KMS-11 (cell line): ENCODE measurements around the gene FRY.

ENCODE experiments used
- H2AFZ ChIP-seq: fragments of 200-600 bp; sonication (generic); 2 replicates; pipeline ENCODE4 v1.6.1; 2016; ENCODE audit warnings: antibody characterized with exemption, mixed run types, low read depth
- H3K27ac ChIP-seq: fragments of 200-600 bp; sonication (generic); 2 replicates; pipeline ENCODE4 v1.6.1; 2016; ENCODE audit warnings: mild to moderate bottlenecking, mixed run types
- H3K27me3 ChIP-seq: fragments of 200-600 bp; sonication (generic); 2 replicates; pipeline ENCODE4 v1.6.1; 2017; ENCODE audit warnings: mild to moderate bottlenecking, low read depth, mixed run types, moderate library complexity; ENCODE audit not compliant: insufficient read depth
- H3K36me3 ChIP-seq: fragments of 200-600 bp; sonication (generic); 2 replicates; pipeline ENCODE4 v1.6.1; 2017; ENCODE audit warnings: mild to moderate bottlenecking, mixed run types; ENCODE audit not compliant: insufficient read depth
- H3K4me1 ChIP-seq: fragments of 200-600 bp; sonication (generic); 2 replicates; pipeline ENCODE4 v1.6.1; 2016; ENCODE audit warnings: mild to moderate bottlenecking, low read depth, mixed run types; ENCODE audit not compliant: poor library complexity, severe bottlenecking
- H3K4me2 ChIP-seq: fragments of 200-600 bp; sonication (generic); 2 replicates; pipeline ENCODE4 v1.7.0; 2016; ENCODE audit warnings: mild to moderate bottlenecking, mixed run types
- H3K4me3 ChIP-seq: fragments of 200-600 bp; sonication (generic); IDR thresholded peaks from 2 replicates; pipeline ENCODE4 v1.6.1; 2017; ENCODE audit warnings: low read depth, low read length, mixed read lengths; ENCODE audit not compliant: insufficient read depth
- H3K79me2 ChIP-seq: fragments of 200-600 bp; sonication (generic); 2 replicates; pipeline ENCODE4 v1.6.1; 2016; ENCODE audit warnings: low read depth, mixed run types; ENCODE audit not compliant: insufficient read depth
- H3K9ac ChIP-seq: fragments of 200-600 bp; sonication (generic); 2 replicates; pipeline ENCODE4 v1.6.1; 2016; ENCODE audit warnings: mild to moderate bottlenecking, mixed run types
- H4K20me1 ChIP-seq: fragments of 200-600 bp; sonication (generic); 2 replicates; pipeline ENCODE4 v1.6.1; 2016; ENCODE audit warnings: mild to moderate bottlenecking, mixed run types; ENCODE audit not compliant: insufficient read depth
- TF ChIP-seq, protein P1 (sequence below): fragments of 200-600 bp; sonication (generic); conservative IDR thresholded peaks from 2 replicates; pipeline ENCODE4 v1.6.1; 2017; ENCODE audit warnings: low read depth, mild to moderate bottlenecking, antibody characterized with exemption, low read length, moderate library complexity, mixed read lengths

FRY gene

GRCh38 chr13:32316028-32316339 lies 284.4 kb downstream of the FRY start:
- H3K27ac ChIP-seq, result peak overlapping the region; percentile 95
- no peaks in the 10 kb centered on the region; the same call in 1 of the 2 replicates for H3K79me2 ChIP-seq
- H3K4me3 ChIP-seq, result no peak overlapping the region
- peak overlapping the region; percentile 93 for H3K9ac ChIP-seq
- peak overlapping the region; percentile 85 for H3K4me2 ChIP-seq
- H2AFZ ChIP-seq, result peak overlapping the region; percentile 92
- H4K20me1 ChIP-seq, result no peaks in the 10 kb centered on the region
- H3K27me3 ChIP-seq, result no peaks in the 10 kb centered on the region
- H3K36me3 ChIP-seq, result no peaks in the 10 kb centered on the region
- H3K4me1 ChIP-seq, result peaks cover 7% of the 10 kb centered on the region
- TF ChIP-seq, protein P1, sequence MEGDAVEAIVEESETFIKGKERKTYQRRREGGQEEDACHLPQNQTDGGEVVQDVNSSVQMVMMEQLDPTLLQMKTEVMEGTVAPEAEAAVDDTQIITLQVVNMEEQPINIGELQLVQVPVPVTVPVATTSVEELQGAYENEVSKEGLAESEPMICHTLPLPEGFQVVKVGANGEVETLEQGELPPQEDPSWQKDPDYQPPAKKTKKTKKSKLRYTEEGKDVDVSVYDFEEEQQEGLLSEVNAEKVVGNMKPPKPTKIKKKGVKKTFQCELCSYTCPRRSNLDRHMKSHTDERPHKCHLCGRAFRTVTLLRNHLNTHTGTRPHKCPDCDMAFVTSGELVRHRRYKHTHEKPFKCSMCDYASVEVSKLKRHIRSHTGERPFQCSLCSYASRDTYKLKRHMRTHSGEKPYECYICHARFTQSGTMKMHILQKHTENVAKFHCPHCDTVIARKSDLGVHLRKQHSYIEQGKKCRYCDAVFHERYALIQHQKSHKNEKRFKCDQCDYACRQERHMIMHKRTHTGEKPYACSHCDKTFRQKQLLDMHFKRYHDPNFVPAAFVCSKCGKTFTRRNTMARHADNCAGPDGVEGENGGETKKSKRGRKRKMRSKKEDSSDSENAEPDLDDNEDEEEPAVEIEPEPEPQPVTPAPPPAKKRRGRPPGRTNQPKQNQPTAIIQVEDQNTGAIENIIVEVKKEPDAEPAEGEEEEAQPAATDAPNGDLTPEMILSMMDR, result no peak

DNA sequence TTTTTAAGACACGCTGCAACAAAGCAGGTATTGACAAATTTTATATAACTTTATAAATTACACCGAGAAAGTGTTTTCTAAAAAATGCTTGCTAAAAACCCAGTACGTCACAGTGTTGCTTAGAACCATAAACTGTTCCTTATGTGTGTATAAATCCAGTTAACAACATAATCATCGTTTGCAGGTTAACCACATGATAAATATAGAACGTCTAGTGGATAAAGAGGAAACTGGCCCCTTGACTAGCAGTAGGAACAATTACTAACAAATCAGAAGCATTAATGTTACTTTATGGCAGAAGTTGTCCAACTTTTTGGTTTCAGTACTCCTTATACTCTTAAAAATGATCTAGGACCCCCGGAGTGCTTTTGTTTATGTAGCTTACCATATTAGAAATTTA lies 284.9 kb downstream of the FRY start:
- peak overlapping the region; percentile 93 for H3K9ac ChIP-seq
- peak overlapping the region; percentile 95 for H3K27ac ChIP-seq
- H3K4me1 ChIP-seq, result peaks cover 7% of the 10 kb centered on the region
- no peaks in the 10 kb centered on the region for H3K27me3 ChIP-seq
- TF ChIP-seq, protein P1, result no peak
- H4K20me1 ChIP-seq, result no peaks in the 10 kb centered on the region
- H3K79me2 ChIP-seq, result no peaks in the 10 kb centered on the region; the same call in 1 of the 2 replicates
- no peak overlapping the region for H3K4me3 ChIP-seq
- peak overlapping the region; percentile 92 for H2AFZ ChIP-seq
- H3K4me2 ChIP-seq, result peak overlapping the region; percentile 85
- no peaks in the 10 kb centered on the region for H3K36me3 ChIP-seq

GRCh38 chr13:32317716-32318465 lies 286.3 kb downstream of the FRY start:
- H3K4me2 ChIP-seq, result no peak overlapping the region
- H3K79me2 ChIP-seq, result no peaks in the 10 kb centered on the region; the same call in 1 of the 2 replicates
- no peak overlapping the region for H2AFZ ChIP-seq
- H3K4me3 ChIP-seq, result no peak overlapping the region
- TF ChIP-seq, protein P1, result no peak
- no peak overlapping the region for H3K9ac ChIP-seq
- no peaks in the 10 kb centered on the region for H3K27me3 ChIP-seq
- H3K4me1 ChIP-seq, result peaks cover 7% of the 10 kb centered on the region
- H3K36me3 ChIP-seq, result no peaks in the 10 kb centered on the region
- no peak overlapping the region; the same call in 1 of the 2 replicates for H3K27ac ChIP-seq
- no peaks in the 10 kb centered on the region for H4K20me1 ChIP-seq

GRCh38 chr13:32320528-32320927 lies 289.0 kb downstream of the FRY start:
- no peaks in the 10 kb centered on the region for H3K36me3 ChIP-seq
- no peaks in the 10 kb centered on the region for H3K27me3 ChIP-seq
- no peak overlapping the region for H3K9ac ChIP-seq
- no peak overlapping the region for H3K4me3 ChIP-seq
- peaks cover 7% of the 10 kb centered on the region for H3K4me1 ChIP-seq
- no peak overlapping the region for H2AFZ ChIP-seq
- TF ChIP-seq, protein P1, result no peak
- H3K4me2 ChIP-seq, result no peak overlapping the region
- no peaks in the 10 kb centered on the region for H4K20me1 ChIP-seq
- H3K27ac ChIP-seq, result no peak overlapping the region
- H3K79me2 ChIP-seq, result no peaks in the 10 kb centered on the region; the same call in 1 of the 2 replicates
